Inferior parietal cortex (tissue), 1 donor: ENCODE data around the gene ZDHHC5.

ENCODE experiments used
- DNase-seq: peaks from one replicate; pipeline ENCODE4 v3.0.0-alpha.2; 2016; ENCODE audit errors: extremely low spot score

Gene ZDHHC5

GRCh38 chr11:57667736-57668433, at the start of gene ZDHHC5:
TSS of gene ZDHHC5 (plus strand) at chr11:57668114. CDS start at chr11:57673091, 4,977 bp downstream.
- peak; percentile 98 for DNase-seq

- DNase-seq: no peak
These were observed 49.5 kb upstream of the ZDHHC5 start for GRCh38 chr11:57618438-57618837.

GRCh38 chr11:57619331-57619730, 48.6 kb upstream of the ZDHHC5 start:
- no peak for DNase-seq

GRCh38 chr11:57620467-57620866, 47.4 kb upstream of the ZDHHC5 start:
- DNase-seq: no peak

- DNase-seq: no peak
These were observed 45.7 kb upstream of the ZDHHC5 start for GRCh38 chr11:57622263-57622662.

DNA sequence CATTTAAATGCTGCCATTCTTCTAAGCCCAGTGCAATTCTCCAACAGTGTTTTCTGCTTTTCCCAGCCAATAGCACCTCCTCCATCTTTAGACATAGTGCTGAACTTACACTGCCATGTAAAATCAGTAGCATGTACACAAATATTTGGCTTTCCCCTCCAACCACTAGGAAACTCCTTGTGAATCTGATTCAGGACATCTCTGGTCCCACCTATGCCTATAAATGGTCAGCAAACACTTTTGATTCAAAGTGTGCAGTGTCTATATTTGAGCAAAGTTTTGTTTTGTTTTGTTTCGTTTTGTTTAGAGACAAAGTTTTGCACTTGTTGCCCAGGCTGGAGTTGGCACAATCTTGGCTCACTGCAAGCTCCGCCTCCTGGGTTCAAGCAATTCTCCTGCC, 43.0 kb upstream of the ZDHHC5 start:
- DNase-seq: no peak

GRCh38 chr11:57626895-57627294, 41.0 kb upstream of the ZDHHC5 start:
- DNase-seq: no peak

- no peak for DNase-seq
These were observed 37.7 kb upstream of the ZDHHC5 start for GRCh38 chr11:57630171-57630570.

- no peak for DNase-seq
These were observed 35.8 kb upstream of the ZDHHC5 start for GRCh38 chr11:57632116-57632515.

- DNase-seq: no peak
These were observed 34.4 kb upstream of the ZDHHC5 start for GRCh38 chr11:57633394-57634070.

- DNase-seq: no peak
These were observed 33.6 kb upstream of the ZDHHC5 start for GRCh38 chr11:57634311-57634710.

DNA sequence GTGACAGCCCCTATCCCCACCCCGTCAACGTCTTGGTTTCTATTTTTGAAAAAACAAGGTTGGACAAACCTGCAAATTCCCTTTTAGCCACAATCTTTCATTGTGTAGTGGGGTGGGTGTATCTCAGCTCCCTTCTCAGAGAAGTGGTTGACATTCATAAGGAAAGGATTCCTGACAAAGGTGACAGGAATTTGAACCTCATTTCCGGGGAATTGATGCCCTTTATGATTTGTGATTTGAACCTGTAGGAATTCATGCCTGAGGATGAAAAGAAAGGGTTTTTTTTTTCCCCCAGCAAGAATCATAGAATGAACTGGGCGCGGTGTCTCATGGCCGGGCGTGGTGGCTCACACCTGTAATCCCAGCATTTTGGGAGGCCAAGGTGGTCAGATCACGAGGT, 32.7 kb upstream of the ZDHHC5 start:
- DNase-seq: no peak

GRCh38 chr11:57637626-57638004, 30.3 kb upstream of the ZDHHC5 start:
- DNase-seq: no peak

- peak; percentile 68 for DNase-seq
These were observed 29.7 kb upstream of the ZDHHC5 start for GRCh38 chr11:57638005-57638781.

GRCh38 chr11:57638811-57639320, 29.0 kb upstream of the ZDHHC5 start:
- DNase-seq: no peak

GRCh38 chr11:57639321-57640067, 28.4 kb upstream of the ZDHHC5 start:
- no peak for DNase-seq

- DNase-seq: no peak
These were observed 27.7 kb upstream of the ZDHHC5 start for GRCh38 chr11:57640068-57640800.

DNA sequence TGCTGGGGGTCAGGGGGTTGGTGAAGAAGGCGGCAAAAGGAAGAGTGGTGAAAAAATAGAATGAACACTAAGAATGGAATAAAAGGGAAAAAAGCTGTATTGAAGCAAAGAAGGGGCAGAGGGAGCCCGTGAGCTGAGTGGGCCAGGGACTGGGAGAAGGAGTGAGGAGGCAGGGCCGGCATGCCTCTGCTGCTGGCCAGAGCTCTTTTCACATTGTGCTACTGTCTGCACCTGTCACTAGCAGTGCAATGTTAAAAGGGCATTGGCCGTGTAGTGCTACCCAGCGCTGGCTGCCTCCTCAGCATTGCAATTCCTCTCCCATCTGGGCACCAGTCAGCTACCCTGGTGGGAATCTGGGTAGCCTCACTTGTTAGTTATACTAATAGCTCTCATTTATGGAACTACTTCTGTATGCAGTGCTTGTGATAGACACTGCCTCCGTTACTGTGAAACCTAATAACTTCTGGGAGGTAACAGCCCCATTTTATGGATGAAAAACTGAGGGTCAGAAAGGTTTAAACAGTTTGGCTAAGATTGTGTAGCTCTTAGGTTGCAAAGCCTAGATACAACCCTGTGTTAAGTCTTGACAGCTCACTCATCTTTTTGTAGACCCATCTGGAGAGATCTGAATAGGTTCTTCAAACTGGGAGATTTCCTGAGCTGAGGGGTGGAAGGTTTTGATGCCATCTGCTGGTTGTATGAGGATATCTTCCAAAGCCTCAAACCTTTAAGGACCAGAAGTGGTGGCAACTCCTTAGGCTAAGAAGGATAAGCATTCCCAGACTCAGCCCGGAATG, 26.7 kb upstream of the ZDHHC5 start:
- peak; percentile 66 for DNase-seq

GRCh38 chr11:57643802-57644201, 24.1 kb upstream of the ZDHHC5 start:
- DNase-seq: no peak
